GM19467 (cell line): ENCODE data around the gene INPP4B.
A peak's percentile ranks its signal among the peaks of the same experiment; 100 is the strongest.

Experiments used
- ATAC-seq: cut with Tn5 transposase; IDR thresholded peaks from one replicate; pipeline ENCODE4 v1.9.1; 2021; ENCODE audit warnings: mild to moderate bottlenecking, moderate library complexity; ENCODE audit not compliant: unreplicated experiment

INPP4B gene

DNA sequence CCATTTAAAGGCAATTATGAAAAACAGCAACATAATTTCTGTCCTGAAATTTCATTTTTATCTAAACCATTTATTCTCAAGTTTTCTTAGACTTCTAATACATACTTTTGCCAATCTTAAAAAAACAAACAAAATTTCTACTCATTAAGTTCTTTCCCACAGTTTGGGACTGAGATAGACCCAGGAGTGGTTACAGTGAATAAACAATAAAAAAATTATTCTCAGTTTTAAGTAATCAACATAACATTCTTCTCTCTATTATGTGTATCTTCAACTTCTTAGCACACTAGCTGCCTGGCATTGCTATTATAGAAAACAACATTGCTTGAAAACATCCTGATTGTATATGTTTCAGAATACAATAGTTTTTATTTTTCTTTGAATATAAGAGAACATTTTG lies 676.9 kb downstream of the INPP4B start:
- no peak for ATAC-seq

GRCh38 chr4:142168181-142168580 lies 677.9 kb downstream of the INPP4B start:
- ATAC-seq = no peak

DNA sequence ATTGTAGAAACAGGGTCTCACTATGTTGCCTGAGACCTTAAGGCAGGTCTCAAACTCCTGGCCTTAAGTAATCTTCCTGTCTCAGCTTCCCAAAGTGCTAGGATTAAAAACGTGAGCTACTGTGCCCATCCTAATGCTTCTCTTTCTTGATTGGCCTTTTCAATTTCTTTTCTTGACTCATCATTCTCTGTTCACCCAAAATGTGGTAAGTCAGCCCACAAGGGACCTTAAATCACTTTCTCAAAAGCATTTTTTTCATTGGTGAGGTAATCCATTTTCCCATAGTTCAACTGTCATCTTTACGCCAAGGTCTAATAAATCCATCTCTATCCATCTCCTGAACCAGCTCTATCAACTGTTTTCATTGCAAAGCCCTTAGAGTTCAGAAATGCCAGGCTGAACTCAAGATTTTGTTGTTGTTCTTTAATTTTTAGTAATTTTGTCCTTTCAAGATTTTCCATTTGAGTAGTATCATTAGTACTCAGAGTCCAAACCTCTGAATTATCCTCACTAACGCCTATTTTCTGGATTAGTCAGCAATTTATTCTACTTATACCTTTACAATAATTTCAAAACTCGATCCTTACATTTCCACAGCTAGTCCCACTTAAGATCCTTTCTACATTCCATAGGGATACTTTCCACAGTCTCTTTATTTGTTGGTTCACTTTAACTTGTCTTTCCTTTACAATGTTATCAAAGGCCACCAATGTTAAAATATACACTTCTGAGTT lies 681.2 kb downstream of the INPP4B start:
- no peak for ATAC-seq

DNA sequence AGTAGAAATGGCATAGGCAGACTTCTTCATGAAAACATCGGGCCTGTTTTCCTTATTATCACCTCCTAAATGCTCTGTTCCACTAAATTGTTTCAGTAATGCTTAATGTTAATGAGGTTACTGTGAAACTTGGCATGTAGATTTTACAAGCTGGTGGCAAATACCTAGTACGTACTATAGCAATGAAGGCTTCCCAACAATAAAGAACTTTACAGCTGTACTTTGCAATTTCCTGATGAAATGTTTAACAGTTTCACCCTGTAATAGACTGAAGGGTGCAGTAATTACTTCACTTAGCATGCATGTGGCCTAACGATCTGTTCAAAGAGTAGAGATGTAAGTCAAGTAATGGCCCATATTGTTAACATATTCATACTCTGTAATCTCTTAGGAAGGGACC lies 685.0 kb downstream of the INPP4B start:
- ATAC-seq = no peak

- no peak for ATAC-seq
These were observed 685.6 kb downstream of the INPP4B start for GRCh38 chr4:142160509-142160908.

- ATAC-seq = no peak
These were observed 687.1 kb downstream of the INPP4B start for GRCh38 chr4:142158980-142159379.

DNA sequence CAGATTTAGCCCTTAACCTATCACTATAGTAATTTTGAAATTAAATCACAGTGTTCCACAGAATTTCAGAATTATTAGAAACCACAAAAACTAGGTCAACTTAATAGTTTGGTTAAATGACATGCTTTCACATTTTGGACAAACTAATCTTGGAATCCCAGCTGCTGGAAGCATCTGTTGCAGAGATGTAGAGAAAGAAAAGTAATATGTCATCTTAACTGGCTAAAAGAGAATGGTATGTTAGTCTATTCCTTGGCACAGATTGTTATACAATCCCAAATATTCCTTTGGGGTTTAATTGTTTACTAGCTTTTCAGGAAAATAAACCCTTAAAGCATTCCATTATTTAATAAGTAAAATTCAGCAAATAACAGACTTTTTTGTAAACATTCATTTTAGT lies 689.8 kb downstream of the INPP4B start:
- ATAC-seq = no peak

- no peak for ATAC-seq
These were observed 690.8 kb downstream of the INPP4B start for GRCh38 chr4:142155347-142155746.

GRCh38 chr4:142150483-142150882 lies 695.6 kb downstream of the INPP4B start:
- no peak for ATAC-seq

- ATAC-seq = no peak
These were observed 701.3 kb downstream of the INPP4B start for GRCh38 chr4:142144813-142145212.

- no peak for ATAC-seq
These were observed 703.6 kb downstream of the INPP4B start for GRCh38 chr4:142142366-142143054.

DNA sequence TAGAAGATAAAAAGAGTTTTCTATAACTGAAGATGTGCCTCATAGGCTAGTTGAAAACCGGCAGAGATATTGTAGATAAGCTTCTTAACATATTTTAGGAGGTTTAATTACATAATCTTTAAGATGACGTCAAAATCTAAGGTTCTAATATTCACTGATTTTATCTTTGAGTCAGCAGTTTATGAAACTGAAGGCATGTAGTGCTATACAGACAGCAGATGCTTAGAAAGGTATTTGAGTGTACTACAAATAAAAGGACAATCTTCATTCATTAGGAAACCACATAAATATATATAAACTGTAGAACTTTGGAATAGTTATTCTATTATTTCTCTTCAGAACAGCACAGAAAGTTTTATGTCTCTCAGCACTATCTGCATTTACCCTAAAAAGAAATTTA lies 704.9 kb downstream of the INPP4B start:
- ATAC-seq = no peak

GRCh38 chr4:142130666-142131065 lies 715.4 kb downstream of the INPP4B start:
- ATAC-seq = no peak

GRCh38 chr4:142129931-142130330 lies 716.2 kb downstream of the INPP4B start:
- no peak for ATAC-seq

GRCh38 chr4:142129473-142129872 lies 716.6 kb downstream of the INPP4B start:
- no peak for ATAC-seq

DNA sequence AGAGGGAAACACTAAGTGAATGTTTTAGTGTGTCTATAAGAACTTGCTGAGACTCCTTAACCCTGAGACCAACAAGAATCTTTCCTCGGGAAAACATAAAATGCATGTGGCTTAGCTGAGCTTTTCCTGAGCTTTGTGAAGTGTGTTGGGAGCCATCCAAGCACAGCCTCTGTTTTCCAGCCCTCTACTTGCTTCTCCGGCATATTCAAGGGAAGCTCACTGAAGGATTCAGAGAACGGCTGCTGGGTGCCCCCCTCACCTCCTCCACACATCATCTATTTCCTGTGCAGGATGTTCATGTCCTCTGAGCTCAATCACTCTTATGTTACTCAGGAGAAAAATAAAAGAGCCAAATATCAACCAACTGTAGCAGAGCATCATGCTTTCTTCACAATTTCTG lies 717.6 kb downstream of the INPP4B start:
- ATAC-seq = no peak

- ATAC-seq = peak; percentile 70
These were observed 719.1 kb downstream of the INPP4B start for GRCh38 chr4:142126890-142127497.

GRCh38 chr4:142124874-142125273 lies 721.2 kb downstream of the INPP4B start:
- no peak for ATAC-seq

GRCh38 chr4:142121448-142122350 lies 724.4 kb downstream of the INPP4B start:
- ATAC-seq = no peak

GRCh38 chr4:142120921-142121320 lies 725.2 kb downstream of the INPP4B start:
- ATAC-seq = peak; percentile 65

DNA sequence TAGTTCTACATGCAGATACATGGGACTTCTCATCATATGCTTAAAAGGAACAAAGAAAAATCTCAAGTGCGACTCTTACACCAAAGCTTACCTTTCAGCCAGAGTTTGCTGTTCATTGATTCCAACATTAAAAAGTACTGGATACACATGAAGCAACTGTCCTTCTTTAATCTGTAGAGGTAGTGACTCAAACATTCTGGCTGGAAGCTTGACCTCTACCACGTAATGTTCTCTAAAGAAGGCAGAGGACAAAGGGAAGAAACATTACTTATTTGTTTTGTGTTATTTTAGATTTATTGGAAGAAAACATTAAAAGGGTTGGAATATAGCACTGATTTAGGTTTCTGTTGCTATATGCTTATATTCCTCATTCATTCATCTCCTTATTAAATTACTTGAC lies 733.6 kb downstream of the INPP4B start:
- ATAC-seq = no peak
